OCI-LY1 (cell line): Measurements from ENCODE around the gene TTLL11.
A peak's percentile ranks its signal among the peaks of the same experiment; 100 is the strongest.

Experiments
- H2AFZ ChIP-seq: fragments of 200-600 bp; sonication (generic), shearing (Covaris generic); 2 replicates; pipeline ENCODE4 v1.6.0; 2014; ENCODE audit warnings: antibody characterized with exemption, mild to moderate bottlenecking, low read length
- H3F3A ChIP-seq: fragments of 200-600 bp; sonication (generic), shearing (Covaris generic); 2 replicates; pipeline ENCODE4 v1.6.0; 2014; ENCODE audit warnings: mild to moderate bottlenecking, antibody characterized with exemption, low read length, moderate library complexity; ENCODE audit not compliant: insufficient read depth
- H3K27ac ChIP-seq: fragments of 200-600 bp; sonication (generic); 2 replicates; pipeline ENCODE4 v1.5.1; 2014; ENCODE audit warnings: low read length, mixed run types, mild to moderate bottlenecking, low read depth; ENCODE audit not compliant: poor library complexity, severe bottlenecking
- H3K27me3 ChIP-seq: fragments of 200-600 bp; sonication (generic); 2 replicates; pipeline ENCODE4 v1.6.0; 2014; ENCODE audit warnings: antibody characterized with exemption, mild to moderate bottlenecking, low read length, moderate library complexity; ENCODE audit not compliant: insufficient read depth
- H3K36me3 ChIP-seq: fragments of 200-600 bp; sonication (generic); 2 replicates; pipeline ENCODE4 v1.6.1; 2014; ENCODE audit warnings: mild to moderate bottlenecking, antibody characterized with exemption, low read length, moderate library complexity, mixed read lengths; ENCODE audit not compliant: insufficient read depth
- H3K4me1 ChIP-seq: fragments of 200-600 bp; sonication (generic); 2 replicates; pipeline ENCODE4 v1.5.1; 2014; ENCODE audit warnings: mild to moderate bottlenecking, low read length, moderate library complexity; ENCODE audit not compliant: insufficient read depth, severe bottlenecking
- H3K4me2 ChIP-seq: fragments of 200-600 bp; sonication (generic), shearing (Covaris generic); 2 replicates; pipeline ENCODE4 v1.6.1; 2014; ENCODE audit warnings: low read length
- H3K4me3 ChIP-seq: fragments of 200-600 bp; sonication (generic); 2 replicates; pipeline ENCODE4 v1.5.1; 2014; ENCODE audit warnings: low read length, low read depth, mild to moderate bottlenecking, mixed read lengths; ENCODE audit not compliant: poor library complexity, severe bottlenecking
- H3K79me2 ChIP-seq: fragments of 200-600 bp; shearing (Covaris generic); 2 replicates; pipeline ENCODE4 v1.6.1; 2016; ENCODE audit warnings: mixed run types, low read length, mixed read lengths; ENCODE audit not compliant: insufficient read depth
- H3K9ac ChIP-seq: fragments of 200-600 bp; sonication (generic), shearing (Covaris generic); 2 replicates; pipeline ENCODE4 v1.6.1; 2014; ENCODE audit warnings: mild to moderate bottlenecking, low read length, mixed read lengths
- H3K9me2 ChIP-seq: fragments of 200-600 bp; sonication (generic), shearing (Covaris generic); 2 replicates; pipeline ENCODE4 v1.6.1; 2014; ENCODE audit warnings: low read depth, mild to moderate bottlenecking, low read length, mixed read lengths
- H3K9me3 ChIP-seq: fragments of 200-600 bp; shearing (Covaris generic); 2 replicates; pipeline ENCODE4 v1.6.1; 2014; ENCODE audit warnings: low read length, mixed read lengths
- H4K20me1 ChIP-seq: fragments of 200-600 bp; sonication (generic), shearing (Covaris generic); 2 replicates; pipeline ENCODE4 v1.6.0; 2016; ENCODE audit warnings: mild to moderate bottlenecking, low read length; ENCODE audit not compliant: insufficient read depth
- CTCF ChIP-seq: fragments of 200-600 bp; sonication (generic), shearing (Covaris generic); IDR thresholded peaks from 2 replicates; pipeline ENCODE4 v1.5.1; 2017; ENCODE audit warnings: mild to moderate bottlenecking, antibody characterized with exemption, low read length, moderate library complexity, mixed read lengths
- EZH2 ChIP-seq: fragments of 200-600 bp; sonication (generic), shearing (Covaris generic); IDR thresholded peaks from 2 replicates; pipeline ENCODE4 v1.8.0; 2017; ENCODE audit warnings: borderline replicate concordance, mixed run types, mild to moderate bottlenecking, antibody characterized with exemption, low read length, moderate library complexity, mixed read lengths

The TTLL11 gene

DNA sequence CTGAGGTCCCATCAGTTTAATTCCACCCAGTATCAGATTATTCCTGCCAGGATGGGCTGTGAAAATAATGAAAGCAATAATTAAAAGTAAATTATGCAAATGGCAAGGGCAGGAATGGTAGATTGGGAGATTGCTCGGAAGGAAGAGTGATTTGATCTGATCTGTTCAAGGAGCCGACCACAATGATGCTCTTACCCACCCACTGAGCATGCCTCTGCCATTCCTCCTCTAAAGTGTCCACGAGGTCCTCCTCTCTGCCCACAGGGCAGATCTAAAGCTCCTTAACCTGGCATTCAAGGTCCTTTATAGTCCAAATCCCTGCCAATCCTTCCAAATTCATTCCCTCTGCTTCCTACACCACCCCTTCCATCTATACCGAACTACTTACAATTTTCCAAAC, 147.8 kb downstream of the TTLL11 start:
- H3K4me1 ChIP-seq, result peaks cover 98% of the 10 kb centered on the region

DNA sequence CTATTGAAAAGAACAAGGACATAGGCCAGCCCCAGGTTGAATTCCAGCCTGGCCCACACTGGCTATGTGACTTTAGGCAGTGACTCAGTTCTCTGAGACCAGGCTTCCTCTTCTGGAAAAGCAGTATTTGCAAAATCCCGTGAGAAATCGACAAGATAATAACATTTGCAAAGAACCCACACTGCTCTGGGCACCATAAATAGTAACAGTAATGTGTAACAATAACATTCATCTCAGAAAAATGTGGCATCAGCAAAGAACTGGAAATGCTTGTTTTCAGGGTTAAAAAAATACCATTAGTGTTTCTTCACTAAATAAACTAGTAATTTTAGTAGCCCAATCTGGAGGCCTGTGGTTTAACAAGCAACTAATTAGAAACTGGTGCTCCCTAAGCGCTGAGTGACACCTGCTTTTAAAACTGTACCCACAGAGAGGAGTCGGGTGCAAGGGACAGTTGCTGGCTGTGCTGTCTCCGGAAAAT, 148.4 kb downstream of the TTLL11 start:
- no peak overlapping the region for H2AFZ ChIP-seq
- peaks cover 98% of the 10 kb centered on the region for H3K4me1 ChIP-seq
- peaks cover 31% of the 10 kb centered on the region for H3F3A ChIP-seq
- H3K9ac ChIP-seq, result peak overlapping the region; percentile 88
- H3K4me3 ChIP-seq, result peak overlapping the region; percentile 54
- no peaks in the 10 kb centered on the region for H3K27me3 ChIP-seq
- H3K36me3 ChIP-seq, result no peaks in the 10 kb centered on the region
- no peaks in the 10 kb centered on the region for H3K9me2 ChIP-seq
- H3K79me2 ChIP-seq, result no peaks in the 10 kb centered on the region
- H4K20me1 ChIP-seq, result no peaks in the 10 kb centered on the region
- peak overlapping the region; percentile 69 for H3K4me2 ChIP-seq
- no peaks in the 10 kb centered on the region for H3K9me3 ChIP-seq
- H3K27ac ChIP-seq, result peak overlapping the region; percentile 99
- no peak for TF ChIP-seq EZH2
- TF ChIP-seq CTCF, result no peak

More for the DNA sequence above, 147.8 kb downstream of the TTLL11 start:
- no peaks in the 10 kb centered on the region for H3K9me3 ChIP-seq
- H3K9ac ChIP-seq, result peak overlapping the region; percentile 88
- H3K4me2 ChIP-seq, result peak overlapping the region; percentile 69
- no peaks in the 10 kb centered on the region for H3K79me2 ChIP-seq
- no peaks in the 10 kb centered on the region for H3K36me3 ChIP-seq
- peak overlapping the region; percentile 99 for H3K27ac ChIP-seq
- no peaks in the 10 kb centered on the region for H4K20me1 ChIP-seq
- H3K9me2 ChIP-seq, result no peaks in the 10 kb centered on the region
- TF ChIP-seq CTCF (no peak), EZH2 (no peak)
- H3F3A ChIP-seq, result peaks cover 31% of the 10 kb centered on the region
- H3K27me3 ChIP-seq, result no peaks in the 10 kb centered on the region
- peak overlapping the region; percentile 54 for H3K4me3 ChIP-seq
- no peak overlapping the region for H2AFZ ChIP-seq

GRCh38 chr9:121943463-121943862, 149.6 kb downstream of the TTLL11 start:
- H3K27ac ChIP-seq, result peak overlapping the region; percentile 99
- H3K4me3 ChIP-seq, result peak overlapping the region; percentile 57
- peaks cover 100% of the 10 kb centered on the region for H3K4me1 ChIP-seq
- no peaks in the 10 kb centered on the region for H3K36me3 ChIP-seq
- H3K79me2 ChIP-seq, result no peaks in the 10 kb centered on the region
- no peaks in the 10 kb centered on the region for H3K9me3 ChIP-seq
- no peak overlapping the region for H2AFZ ChIP-seq
- no peaks in the 10 kb centered on the region for H3K9me2 ChIP-seq
- H4K20me1 ChIP-seq, result no peaks in the 10 kb centered on the region
- H3K4me2 ChIP-seq, result peak overlapping the region; percentile 66
- H3K27me3 ChIP-seq, result no peaks in the 10 kb centered on the region
- H3K9ac ChIP-seq, result peak overlapping the region; percentile 88
- peaks cover 31% of the 10 kb centered on the region for H3F3A ChIP-seq
- TF ChIP-seq CTCF (no peak), EZH2 (no peak)
